Measurements from ENCODE around the gene PAX1. TPM values are rescaled to one million over a fixed set of nuclear protein-coding genes. Genes with fewer than 3 reads are reported as not detected.
A peak's percentile ranks its signal among the peaks of the same experiment; 100 is the strongest.

The PAX1 gene
- total RNA-seq, 2 donors from 2014 or later, result not detected

DNA sequence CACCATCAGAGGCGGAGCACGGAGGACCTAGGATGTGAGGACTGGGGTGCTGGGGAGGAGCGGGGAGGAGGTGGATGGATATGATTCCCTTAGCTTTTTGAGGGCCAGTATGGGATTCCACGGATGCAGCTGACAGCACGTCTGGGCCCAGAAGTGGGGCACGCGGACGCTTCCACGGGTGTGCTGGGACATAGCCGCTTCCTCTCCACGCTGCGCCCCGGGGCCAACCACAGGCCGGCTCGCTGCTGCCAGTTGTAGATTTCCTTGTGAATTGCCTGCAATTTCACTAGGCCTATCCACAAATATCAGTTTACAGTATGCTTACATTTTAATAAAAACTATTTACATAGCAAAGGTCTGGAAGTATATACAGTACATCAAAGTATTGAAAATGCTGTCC is 23.9 kb downstream of the PAX1 start:
- Histone ChIP-seq H3K4me1 (ENCODE audit: control insufficient read depth, insufficient read depth, low read length) (no peaks in the 10 kb centered on the region), H3K9me3 (ENCODE audit: control insufficient read depth, low read length) (no peaks in the 10 kb centered on the region), H3K36me3 (ENCODE audit: control insufficient read depth, insufficient read depth, low read length) (no peaks in the 10 kb centered on the region), H3K27ac (ENCODE audit: low read depth, low read length) (no peak overlapping the region), H3K9ac (ENCODE audit: extremely low read depth, low read length, poor library complexity, severe bottlenecking) (no peak overlapping the region), H3K4me3 (ENCODE audit: low read length) (no peak overlapping the region), H3K27me3 (ENCODE audit: control insufficient read depth, insufficient read depth, low read length, poor library complexity, severe bottlenecking) (no peaks in the 10 kb centered on the region)
- DNase-seq, result no peak
- Mint-ChIP-seq H3K4me3 (no peak overlapping the region), H3K27me3 (ENCODE audit: insufficient read depth) (peaks cover 3% of the 10 kb centered on the region), H3K27ac (no peak overlapping the region), H3K4me1 (peaks cover 5% of the 10 kb centered on the region), H3K9me3 (peaks cover 1% of the 10 kb centered on the region), H3K36me3 (ENCODE audit: low read depth) (no peaks in the 10 kb centered on the region)
- WGBS, 2 experiments (ENCODE audit: insufficient coverage in 1 of 2, insufficient read length in 1 of 2), result 86 to 99% methylated on average over 9 to 15 of the region's 15 CpGs
- TF ChIP-seq, protein P1, sequence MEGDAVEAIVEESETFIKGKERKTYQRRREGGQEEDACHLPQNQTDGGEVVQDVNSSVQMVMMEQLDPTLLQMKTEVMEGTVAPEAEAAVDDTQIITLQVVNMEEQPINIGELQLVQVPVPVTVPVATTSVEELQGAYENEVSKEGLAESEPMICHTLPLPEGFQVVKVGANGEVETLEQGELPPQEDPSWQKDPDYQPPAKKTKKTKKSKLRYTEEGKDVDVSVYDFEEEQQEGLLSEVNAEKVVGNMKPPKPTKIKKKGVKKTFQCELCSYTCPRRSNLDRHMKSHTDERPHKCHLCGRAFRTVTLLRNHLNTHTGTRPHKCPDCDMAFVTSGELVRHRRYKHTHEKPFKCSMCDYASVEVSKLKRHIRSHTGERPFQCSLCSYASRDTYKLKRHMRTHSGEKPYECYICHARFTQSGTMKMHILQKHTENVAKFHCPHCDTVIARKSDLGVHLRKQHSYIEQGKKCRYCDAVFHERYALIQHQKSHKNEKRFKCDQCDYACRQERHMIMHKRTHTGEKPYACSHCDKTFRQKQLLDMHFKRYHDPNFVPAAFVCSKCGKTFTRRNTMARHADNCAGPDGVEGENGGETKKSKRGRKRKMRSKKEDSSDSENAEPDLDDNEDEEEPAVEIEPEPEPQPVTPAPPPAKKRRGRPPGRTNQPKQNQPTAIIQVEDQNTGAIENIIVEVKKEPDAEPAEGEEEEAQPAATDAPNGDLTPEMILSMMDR (conservative IDR thresholded peaks at IDR 0.05), result no peak

DNA sequence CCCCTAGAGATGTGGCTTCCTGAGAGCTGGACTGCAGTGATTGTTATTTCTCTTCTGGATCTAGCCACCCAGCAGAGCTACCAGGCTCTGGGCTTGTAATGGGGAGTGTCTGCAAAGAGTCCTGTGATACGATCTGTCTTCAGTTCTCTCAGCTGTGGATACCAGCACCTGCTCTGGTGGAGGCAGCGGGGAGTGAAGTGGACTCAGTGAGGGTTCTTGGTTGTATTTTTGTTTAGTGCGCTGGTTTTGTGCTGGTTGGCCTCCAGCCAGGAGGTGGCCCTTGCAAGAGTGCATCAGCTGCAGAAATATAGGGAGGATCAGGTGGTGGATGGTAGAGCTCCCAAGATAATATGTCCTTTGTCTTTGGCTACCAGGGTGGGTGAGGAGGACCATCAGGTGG is 33.7 kb downstream of the PAX1 start:
- Mint-ChIP-seq H3K4me1 (peaks cover 7% of the 10 kb centered on the region), H3K27me3 (ENCODE audit: insufficient read depth) (peaks cover 6% of the 10 kb centered on the region), H3K36me3 (ENCODE audit: low read depth) (no peaks in the 10 kb centered on the region), H3K9me3 (peaks cover 19% of the 10 kb centered on the region), H3K27ac (no peak overlapping the region), H3K4me3 (no peak overlapping the region)
- DNase-seq, result no peak
- Histone ChIP-seq H3K9ac (ENCODE audit: extremely low read depth, low read length, poor library complexity, severe bottlenecking) (no peak overlapping the region), H3K27me3 (ENCODE audit: control insufficient read depth, insufficient read depth, low read length, poor library complexity, severe bottlenecking) (no peaks in the 10 kb centered on the region), H3K9me3 (ENCODE audit: control insufficient read depth, low read length) (no peaks in the 10 kb centered on the region), H3K36me3 (ENCODE audit: control insufficient read depth, insufficient read depth, low read length) (no peaks in the 10 kb centered on the region), H3K4me3 (ENCODE audit: low read length) (no peak overlapping the region), H3K4me1 (ENCODE audit: control insufficient read depth, insufficient read depth, low read length) (no peaks in the 10 kb centered on the region), H3K27ac (ENCODE audit: low read depth, low read length) (no peak overlapping the region)
- TF ChIP-seq, protein P1 (conservative IDR thresholded peaks at IDR 0.05), result no peak
- 97% methylated on average over 3 of the region's 3 CpGs; no CpG with 5 or more reads in 1 of the 2 experiments for WGBS, 2 experiments (ENCODE audit: insufficient coverage in 1 of 2, insufficient read length in 1 of 2)

DNA sequence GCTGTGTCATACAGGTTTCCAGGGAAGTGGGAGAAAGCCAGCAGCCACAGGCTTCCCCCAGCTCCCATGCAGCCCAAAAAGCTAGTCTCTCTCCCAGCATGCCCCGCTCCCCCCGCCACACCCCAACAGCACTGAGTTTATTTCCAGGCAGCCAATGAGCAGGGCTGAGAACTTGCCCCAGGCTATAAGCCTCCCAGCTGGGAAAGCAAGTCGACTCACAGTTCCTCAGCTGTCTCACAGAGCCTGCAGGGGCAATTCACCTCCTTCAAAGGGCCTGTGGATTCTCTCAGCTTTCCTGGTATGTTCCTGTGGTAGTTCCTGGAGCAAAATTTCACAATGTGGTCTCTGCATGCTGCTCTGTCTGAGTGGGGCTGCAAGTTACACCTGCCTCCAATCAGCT is 34.2 kb downstream of the PAX1 start:
- Histone ChIP-seq H3K27me3 (ENCODE audit: control insufficient read depth, insufficient read depth, low read length, poor library complexity, severe bottlenecking) (no peaks in the 10 kb centered on the region), H3K4me1 (ENCODE audit: control insufficient read depth, insufficient read depth, low read length) (no peaks in the 10 kb centered on the region), H3K27ac (ENCODE audit: low read depth, low read length) (no peak overlapping the region), H3K9ac (ENCODE audit: extremely low read depth, low read length, poor library complexity, severe bottlenecking) (no peak overlapping the region), H3K9me3 (ENCODE audit: control insufficient read depth, low read length) (no peaks in the 10 kb centered on the region), H3K4me3 (ENCODE audit: low read length) (no peak overlapping the region), H3K36me3 (ENCODE audit: control insufficient read depth, insufficient read depth, low read length) (no peaks in the 10 kb centered on the region)
- Mint-ChIP-seq H3K4me3 (no peak overlapping the region), H3K27ac (no peak overlapping the region), H3K4me1 (peaks cover 7% of the 10 kb centered on the region), H3K9me3 (peaks cover 16% of the 10 kb centered on the region), H3K27me3 (ENCODE audit: insufficient read depth) (peaks cover 6% of the 10 kb centered on the region), H3K36me3 (ENCODE audit: low read depth) (no peaks in the 10 kb centered on the region)
- peak; percentile 53 for DNase-seq
- 25 to 74% methylated on average over 1 to 3 of the region's 3 CpGs for WGBS, 2 experiments (ENCODE audit: insufficient coverage in 1 of 2, insufficient read length in 1 of 2)
- TF ChIP-seq, protein P1 (conservative IDR thresholded peaks at IDR 0.05), result no peak
